Chondrocyte (in vitro differentiated cells): ENCODE results near the gene PLXNA2. TPM values are rescaled to one million over a fixed set of nuclear protein-coding genes. Genes with fewer than 3 reads are reported as not detected.

ENCODE experiments used
- DNase-seq: peaks from one replicate; pipeline ENCODE4 v3.0.0; 2021; ENCODE audit warnings: mixed read lengths, low spot score
- H3K27ac Mint-ChIP-seq: one replicate; pipeline ENCODE4 v1.8.0; 2021; ENCODE audit warnings: mild to moderate bottlenecking, moderate library complexity, mixed read lengths; ENCODE audit not compliant: unreplicated experiment
- H3K27me3 Mint-ChIP-seq: 2 replicates; pipeline ENCODE4 v1.8.0; 2021; ENCODE audit warnings: low read depth, mixed read lengths
- H3K36me3 Mint-ChIP-seq: 2 replicates; pipeline ENCODE4 v1.8.0; 2021; ENCODE audit warnings: low read depth, mixed read lengths
- H3K4me1 Mint-ChIP-seq: 2 replicates; pipeline ENCODE4 v1.8.0; 2021; ENCODE audit warnings: low read depth, mild to moderate bottlenecking, mixed read lengths
- H3K4me3 Mint-ChIP-seq: one replicate; pipeline ENCODE4 v1.8.0; 2021; ENCODE audit warnings: mild to moderate bottlenecking, moderate library complexity, mixed read lengths; ENCODE audit not compliant: unreplicated experiment
- H3K9me3 Mint-ChIP-seq: 2 replicates; pipeline ENCODE4 v1.8.0; 2021; ENCODE audit warnings: low read depth, mixed read lengths
- total RNA-seq: library from RNA; stranded (reverse); gene quantifications from 3 replicates; pipeline ENCODE4 v1.2.1, GENCODE V29; 2021
- TF ChIP-seq, protein P1 (sequence below): fragments of 200-600 bp; sonication (generic); IDR thresholded peaks from 2 replicates; pipeline ENCODE4 v1.5.0; 2021; ENCODE audit warnings: antibody characterized with exemption, mild to moderate bottlenecking, moderate library complexity

Gene PLXNA2
- total RNA-seq, 1 donor from 2014 or later: 22.0 TPM

DNA sequence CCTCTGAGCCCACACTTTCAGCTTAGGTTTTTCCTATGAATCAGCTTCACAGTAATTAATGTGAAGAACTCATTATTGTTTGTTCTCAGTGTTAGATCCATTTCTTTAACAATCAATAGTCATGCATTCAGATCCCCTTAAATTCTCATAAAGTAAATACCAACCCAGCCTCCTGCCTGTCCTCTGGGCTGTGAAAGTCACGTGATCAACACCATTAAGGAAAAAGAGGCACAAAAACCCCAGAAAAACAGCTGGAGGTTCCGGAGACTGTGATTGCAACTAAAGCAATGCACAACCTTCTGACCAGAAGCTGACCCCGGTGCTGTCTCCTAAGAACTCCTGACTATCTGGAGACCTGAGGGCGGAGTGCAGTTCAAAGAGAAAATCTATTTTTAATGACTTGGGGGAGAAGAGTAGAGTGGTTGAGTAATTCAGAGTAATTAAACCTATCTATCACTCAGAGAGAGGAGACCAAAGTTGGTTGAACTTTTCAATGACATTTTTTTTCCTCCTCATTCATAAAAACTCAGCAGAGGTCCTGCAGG is 132.5 kb downstream of the PLXNA2 start:
- TF ChIP-seq, protein P1, sequence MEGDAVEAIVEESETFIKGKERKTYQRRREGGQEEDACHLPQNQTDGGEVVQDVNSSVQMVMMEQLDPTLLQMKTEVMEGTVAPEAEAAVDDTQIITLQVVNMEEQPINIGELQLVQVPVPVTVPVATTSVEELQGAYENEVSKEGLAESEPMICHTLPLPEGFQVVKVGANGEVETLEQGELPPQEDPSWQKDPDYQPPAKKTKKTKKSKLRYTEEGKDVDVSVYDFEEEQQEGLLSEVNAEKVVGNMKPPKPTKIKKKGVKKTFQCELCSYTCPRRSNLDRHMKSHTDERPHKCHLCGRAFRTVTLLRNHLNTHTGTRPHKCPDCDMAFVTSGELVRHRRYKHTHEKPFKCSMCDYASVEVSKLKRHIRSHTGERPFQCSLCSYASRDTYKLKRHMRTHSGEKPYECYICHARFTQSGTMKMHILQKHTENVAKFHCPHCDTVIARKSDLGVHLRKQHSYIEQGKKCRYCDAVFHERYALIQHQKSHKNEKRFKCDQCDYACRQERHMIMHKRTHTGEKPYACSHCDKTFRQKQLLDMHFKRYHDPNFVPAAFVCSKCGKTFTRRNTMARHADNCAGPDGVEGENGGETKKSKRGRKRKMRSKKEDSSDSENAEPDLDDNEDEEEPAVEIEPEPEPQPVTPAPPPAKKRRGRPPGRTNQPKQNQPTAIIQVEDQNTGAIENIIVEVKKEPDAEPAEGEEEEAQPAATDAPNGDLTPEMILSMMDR: no peak
- no peaks in the 10 kb centered on the region for H3K27me3 Mint-ChIP-seq
- H3K9me3 Mint-ChIP-seq: no peaks in the 10 kb centered on the region
- DNase-seq: no peak
- no peaks in the 10 kb centered on the region for H3K36me3 Mint-ChIP-seq
- H3K27ac Mint-ChIP-seq: no peak overlapping the region
- H3K4me3 Mint-ChIP-seq: no peak overlapping the region
- H3K4me1 Mint-ChIP-seq: peaks cover 17% of the 10 kb centered on the region

GRCh38 chr1:208110296-208110695 is 133.9 kb downstream of the PLXNA2 start:
- Mint-ChIP-seq H3K36me3 (no peaks in the 10 kb centered on the region), H3K27ac (no peak overlapping the region), H3K4me1 (peaks cover 29% of the 10 kb centered on the region), H3K9me3 (no peaks in the 10 kb centered on the region), H3K4me3 (no peak overlapping the region), H3K27me3 (no peaks in the 10 kb centered on the region)
- TF ChIP-seq, protein P1: no peak
- no peak for DNase-seq

DNA sequence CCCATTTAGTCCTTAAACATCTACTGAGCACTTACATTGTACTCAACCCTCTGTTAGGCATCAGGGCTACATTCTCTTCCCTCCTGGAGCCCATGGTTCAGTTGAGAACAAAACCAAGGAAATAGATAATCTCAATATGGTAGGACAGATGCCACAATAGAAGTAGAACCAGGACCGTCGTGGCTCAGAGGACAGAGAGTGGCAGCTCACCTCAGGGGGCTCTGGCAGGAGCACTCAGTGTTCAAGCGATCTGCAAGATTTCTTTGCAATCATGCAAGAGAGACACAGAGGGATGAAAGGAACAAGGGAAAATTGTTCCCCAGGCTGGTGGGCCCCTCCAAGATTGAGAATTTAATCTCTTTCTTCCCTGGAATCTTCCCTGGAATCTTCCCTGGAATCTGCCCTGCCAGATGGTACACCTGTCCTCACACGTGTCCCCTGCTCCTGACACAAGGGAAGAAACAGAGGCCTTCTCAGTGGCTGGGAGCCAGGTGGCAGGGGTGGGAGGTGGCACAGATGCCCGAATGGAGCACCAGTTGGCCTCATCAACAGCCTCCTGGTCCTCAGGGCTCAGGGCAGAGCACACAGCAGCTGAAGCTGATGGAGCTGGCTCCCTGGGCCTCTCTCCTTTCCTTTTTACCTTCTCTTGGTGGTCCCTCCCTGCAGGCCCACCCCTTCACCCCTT is 135.4 kb downstream of the PLXNA2 start:
- Mint-ChIP-seq H3K4me3 (no peak overlapping the region), H3K4me1 (peaks cover 34% of the 10 kb centered on the region), H3K27ac (no peak overlapping the region), H3K27me3 (no peaks in the 10 kb centered on the region), H3K36me3 (peaks cover 3% of the 10 kb centered on the region), H3K9me3 (no peaks in the 10 kb centered on the region)
- TF ChIP-seq, protein P1: no peak
- DNase-seq: no peak

GRCh38 chr1:208108213-208108608 is 136.0 kb downstream of the PLXNA2 start:
- Mint-ChIP-seq H3K27ac (no peak overlapping the region), H3K27me3 (no peaks in the 10 kb centered on the region), H3K9me3 (no peaks in the 10 kb centered on the region), H3K4me1 (peaks cover 34% of the 10 kb centered on the region), H3K4me3 (no peak overlapping the region), H3K36me3 (peaks cover 3% of the 10 kb centered on the region)
- DNase-seq: no peak
- TF ChIP-seq, protein P1: no peak

DNA sequence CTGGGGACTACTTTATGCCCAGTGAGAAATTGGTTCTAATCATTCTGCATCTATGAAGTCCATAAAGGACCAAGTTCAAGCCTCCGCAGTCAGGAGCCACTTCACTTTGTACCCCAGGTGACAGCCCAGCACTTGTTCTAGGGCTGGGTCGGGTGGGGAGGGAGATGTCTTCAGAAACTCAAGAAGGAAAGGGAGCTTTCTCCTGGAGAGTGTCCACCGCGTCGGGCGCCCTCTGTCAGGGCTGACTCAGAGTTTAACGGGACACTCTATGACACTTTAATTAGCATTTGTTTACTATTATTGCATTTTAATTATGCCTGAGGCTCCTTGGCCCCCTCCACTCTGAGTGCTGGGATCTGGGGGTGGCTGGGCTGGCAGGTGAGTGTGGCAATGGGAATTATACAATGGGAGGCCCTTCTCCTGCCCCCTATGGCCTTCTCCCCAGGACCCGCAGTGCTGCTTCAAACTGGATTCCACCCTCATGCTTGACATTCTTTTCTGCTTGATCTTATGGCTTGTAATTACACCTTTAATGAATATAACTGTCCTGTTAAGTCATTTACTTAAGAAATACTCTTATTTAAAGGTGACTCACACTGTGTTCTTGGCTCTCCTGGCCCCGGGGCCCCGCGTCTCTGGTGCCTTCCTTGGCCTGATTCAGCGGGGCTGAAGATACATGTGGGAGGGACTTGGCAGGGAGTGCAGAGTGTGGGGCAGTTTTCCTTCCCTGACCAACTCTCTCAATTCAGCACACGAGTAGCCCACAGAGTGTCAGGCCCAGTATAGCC is 136.6 kb downstream of the PLXNA2 start:
- H3K4me1 Mint-ChIP-seq: peaks cover 34% of the 10 kb centered on the region
- H3K4me3 Mint-ChIP-seq: no peak overlapping the region
- H3K36me3 Mint-ChIP-seq: peaks cover 3% of the 10 kb centered on the region
- DNase-seq: no peak
- no peaks in the 10 kb centered on the region for H3K9me3 Mint-ChIP-seq
- H3K27me3 Mint-ChIP-seq: no peaks in the 10 kb centered on the region
- peak overlapping the region; percentile 13 for H3K27ac Mint-ChIP-seq
- TF ChIP-seq, protein P1: no peak
